Keratinocyte (primary cell): ENCODE data around the gene ARSI. TPM values are rescaled to one million over a fixed set of nuclear protein-coding genes. Genes with fewer than 3 reads are reported as not detected.

ENCODE experiments used
- DNase-seq: peaks from one replicate; pipeline ENCODE4 v3.0.0-alpha.2; 2011; ENCODE audit warnings: low read depth, missing footprints, low spot score
- FAIRE-seq: peaks from 2 replicates; lab custom pipeline; 2011; peaks lifted over from hg19 to GRCh38; lab: Jason Lieb, UNC
- H2AFZ ChIP-seq: 2 replicates; pipeline ENCODE4 v1.6.0; 2012; ENCODE audit warnings: low read length, control low read depth, inconsistent platforms; ENCODE audit not compliant: control insufficient read depth
- H3K27ac ChIP-seq: 2 replicates; pipeline ENCODE4 v1.5.1; 2011; ENCODE audit warnings: low read length; ENCODE audit not compliant: control insufficient read depth, insufficient read depth
- H3K27me3 ChIP-seq: 3 replicates; pipeline ENCODE4 v1.6.0; 2011; ENCODE audit warnings: low read length; ENCODE audit not compliant: control insufficient read depth, insufficient read depth; ENCODE audit errors: extremely low read depth
- H3K36me3 ChIP-seq, 2 experiments: 2 replicates in 1 of 2; 3 replicates in 1 of 2; pipeline ENCODE4 v1.5.1; 2011; ENCODE audit warnings: low read length in 2 of 2, mild to moderate bottlenecking in 1 of 2; ENCODE audit not compliant: control insufficient read depth in 2 of 2, insufficient read depth in 2 of 2; ENCODE audit errors: extremely low read depth in 1 of 2
- H3K4me1 ChIP-seq: 3 replicates; pipeline ENCODE4 v1.5.1; 2011; ENCODE audit warnings: low read length; ENCODE audit not compliant: control insufficient read depth, insufficient read depth; ENCODE audit errors: extremely low read depth
- H3K4me2 ChIP-seq: 3 replicates; pipeline ENCODE4 v1.6.0; 2011; ENCODE audit warnings: low read depth, low read length; ENCODE audit not compliant: control insufficient read depth, insufficient read depth; ENCODE audit errors: extremely low read depth
- H3K4me3 ChIP-seq, 3 experiments: fragments of 200-600 bp in 1 of 3; sonication (generic) in 1 of 3; 2 replicates in 2 of 3; 3 replicates in 1 of 3; pipeline ENCODE4 v1.5.1; 2011 to 2016; ENCODE audit warnings: low read length in 3 of 3, mild to moderate bottlenecking in 3 of 3, control low read depth in 2 of 3, inconsistent platforms in 1 of 3, low read depth in 1 of 3, mixed read lengths in 1 of 3, mixed run types in 1 of 3, moderate library complexity in 1 of 3; ENCODE audit not compliant: control insufficient read depth in 2 of 3, insufficient read depth in 2 of 3; ENCODE audit errors: extremely low read depth in 1 of 3
- H3K79me2 ChIP-seq: 2 replicates; pipeline ENCODE4 v1.6.0; 2012; ENCODE audit warnings: low read length; ENCODE audit not compliant: control insufficient read depth, insufficient read depth
- H3K9ac ChIP-seq: 3 replicates; pipeline ENCODE4 v1.6.0; 2011; ENCODE audit warnings: low read length; ENCODE audit not compliant: control insufficient read depth, insufficient read depth; ENCODE audit errors: extremely low read depth
- H3K9me1 ChIP-seq: 3 replicates; pipeline ENCODE4 v1.6.0; 2011; ENCODE audit warnings: low read length; ENCODE audit not compliant: control insufficient read depth, insufficient read depth; ENCODE audit errors: extremely low read depth
- H3K9me3 ChIP-seq: 2 replicates; pipeline ENCODE4 v1.5.1; 2012; ENCODE audit warnings: low read depth, low read length; ENCODE audit not compliant: control insufficient read depth
- H4K20me1 ChIP-seq: 3 replicates; pipeline ENCODE4 v1.6.0; 2011; ENCODE audit warnings: low read length; ENCODE audit not compliant: control insufficient read depth, insufficient read depth; ENCODE audit errors: extremely low read depth
- EZH2 ChIP-seq: IDR thresholded peaks from one replicate; pipeline ENCODE4 v1.6.1; 2012; ENCODE audit warnings: inconsistent platforms, mild to moderate bottlenecking, low read length, moderate library complexity
- dilution Hi-C: fragments of 300-500 bp; cut with MboI; formaldehyde crosslinking; loops from one replicate; pipeline ENCODE4 v1.7.0; 2020; ENCODE audit warnings: low sequenced_read_pairs; ENCODE audit not compliant: extremely low pct_ligation_motif_present
- polyA plus RNA-seq, 5 experiments: library from polyadenylated mRNA; depleted of rRNA in 3 of 5; stranded (reverse) in 3 of 5; stranded (forward) in 1 of 5; unstranded in 1 of 5; fragments of >200 nt; gene quantifications; 1 replicate in 1 of 5; 2 replicates in 3 of 5; 3 replicates in 1 of 5; pipeline versions ENCODE4 v1.2.1 to v1.2.3, GENCODE V29; 2011 to 2012; ENCODE audit warnings: missing spikeins in 2 of 5, low read depth in 1 of 5, low replicate concordance in 1 of 5
- TF ChIP-seq, protein P1 (sequence below), 3 experiments: IDR thresholded peaks in 1 of 3; conservative IDR thresholded peaks in 1 of 3; optimal IDR thresholded peaks in 1 of 3; 2 replicates in 2 of 3; 3 replicates in 1 of 3; pipeline versions ENCODE3 to v1.5.1; 2011; ENCODE audit warnings: low read length in 3 of 3, mild to moderate bottlenecking in 3 of 3, moderate library complexity in 2 of 3, control low read depth in 1 of 3, inconsistent platforms in 1 of 3; ENCODE audit not compliant: insufficient read depth in 2 of 3; ENCODE audit errors: extremely low read depth in 1 of 3

Gene ARSI
- polyA plus RNA-seq, 1 donor (not counting 4 experiments of a cell fraction or from before 2014, with no cell fraction given), result 1.7 TPM

GRCh38 chr5:150293091-150293941, 9.4 kb downstream of the ARSI start:
- Histone ChIP-seq H3K4me3 (no peak overlapping the region), H4K20me1 (no peaks in the 10 kb centered on the region), H3K36me3 (no peaks in the 10 kb centered on the region), H3K4me1 (peaks cover 39% of the 10 kb centered on the region), H3K4me2 (no peak overlapping the region), H3K9me3 (no peaks in the 10 kb centered on the region), H2AFZ (no peak overlapping the region), H3K27ac (no peak overlapping the region), H3K9me1 (peaks cover 6% of the 10 kb centered on the region), H3K27me3 (peaks cover 5% of the 10 kb centered on the region), H3K79me2 (no peaks in the 10 kb centered on the region), H3K9ac (no peak overlapping the region)
- peak; percentile 44 for FAIRE-seq
- dilution Hi-C loops, result no loop called here
- TF ChIP-seq, protein P1, sequence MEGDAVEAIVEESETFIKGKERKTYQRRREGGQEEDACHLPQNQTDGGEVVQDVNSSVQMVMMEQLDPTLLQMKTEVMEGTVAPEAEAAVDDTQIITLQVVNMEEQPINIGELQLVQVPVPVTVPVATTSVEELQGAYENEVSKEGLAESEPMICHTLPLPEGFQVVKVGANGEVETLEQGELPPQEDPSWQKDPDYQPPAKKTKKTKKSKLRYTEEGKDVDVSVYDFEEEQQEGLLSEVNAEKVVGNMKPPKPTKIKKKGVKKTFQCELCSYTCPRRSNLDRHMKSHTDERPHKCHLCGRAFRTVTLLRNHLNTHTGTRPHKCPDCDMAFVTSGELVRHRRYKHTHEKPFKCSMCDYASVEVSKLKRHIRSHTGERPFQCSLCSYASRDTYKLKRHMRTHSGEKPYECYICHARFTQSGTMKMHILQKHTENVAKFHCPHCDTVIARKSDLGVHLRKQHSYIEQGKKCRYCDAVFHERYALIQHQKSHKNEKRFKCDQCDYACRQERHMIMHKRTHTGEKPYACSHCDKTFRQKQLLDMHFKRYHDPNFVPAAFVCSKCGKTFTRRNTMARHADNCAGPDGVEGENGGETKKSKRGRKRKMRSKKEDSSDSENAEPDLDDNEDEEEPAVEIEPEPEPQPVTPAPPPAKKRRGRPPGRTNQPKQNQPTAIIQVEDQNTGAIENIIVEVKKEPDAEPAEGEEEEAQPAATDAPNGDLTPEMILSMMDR (optimal IDR thresholded peaks at IDR 0.05 in 1 of 3, IDR thresholded peaks at IDR 0.05 in 1 of 3, conservative IDR thresholded peaks at IDR 0.05 in 1 of 3; ENCODE audit: extremely low read depth in 1 of 3, insufficient read depth in 2 of 3, low read length in 3 of 3), result no peak
- no peak for TF ChIP-seq EZH2
- no peak for DNase-seq

DNA sequence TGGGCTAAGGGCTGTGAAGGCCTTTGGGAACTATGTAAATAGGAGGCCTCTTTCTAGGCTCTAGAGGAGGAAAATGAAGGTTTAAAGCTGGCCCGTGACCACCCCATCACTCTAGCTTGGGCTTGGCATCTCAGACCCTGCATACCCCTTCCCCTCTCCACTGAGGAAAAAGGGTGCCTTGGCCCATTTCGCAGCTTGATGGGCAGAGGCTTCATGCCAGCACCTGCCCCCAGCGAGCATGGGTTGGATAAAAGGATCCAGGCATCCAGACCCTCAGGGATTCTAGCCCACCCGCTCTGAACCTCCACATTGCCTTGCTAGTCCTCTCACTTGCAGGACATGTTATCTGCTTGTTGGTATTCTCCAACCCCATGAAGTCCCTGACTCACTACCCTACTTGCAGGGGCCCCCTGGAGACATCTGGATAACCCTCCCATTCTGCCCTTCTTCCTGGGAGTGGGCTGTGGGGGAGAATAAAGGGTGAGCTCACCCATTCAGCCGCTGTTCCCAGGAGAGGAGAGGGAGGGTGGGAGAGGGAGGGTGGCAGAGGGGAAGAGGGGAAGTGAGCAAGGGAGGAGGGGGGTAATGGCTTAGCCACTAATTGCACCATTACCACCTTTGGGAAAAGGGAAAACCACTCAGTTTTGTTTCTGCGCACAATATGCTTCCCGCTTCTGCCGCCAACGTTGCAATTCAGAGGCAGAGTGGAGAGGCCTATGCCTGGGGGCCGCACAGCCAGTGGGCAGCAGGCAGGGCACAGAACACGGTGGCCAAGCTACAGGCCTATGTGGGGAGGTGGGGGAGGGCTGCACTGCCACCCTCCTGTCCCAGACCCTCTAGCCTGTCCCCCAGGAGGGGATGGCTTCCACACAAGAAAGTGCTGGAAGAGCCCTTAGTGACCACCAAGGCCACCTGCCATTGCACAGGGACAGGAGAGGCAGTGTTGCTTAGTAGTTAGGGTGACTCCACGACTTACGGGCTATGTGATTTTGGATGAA, 11.0 kb downstream of the ARSI start:
- Histone ChIP-seq H3K9me3 (no peaks in the 10 kb centered on the region), H3K27me3 (peaks cover 5% of the 10 kb centered on the region), H2AFZ (no peak overlapping the region), H3K9ac (no peak overlapping the region), H3K4me2 (no peak overlapping the region), H4K20me1 (no peaks in the 10 kb centered on the region), H3K4me3 (no peak overlapping the region), H3K4me1 (peaks cover 32% of the 10 kb centered on the region), H3K36me3 (no peaks in the 10 kb centered on the region), H3K79me2 (no peaks in the 10 kb centered on the region), H3K9me1 (peaks cover 6% of the 10 kb centered on the region), H3K27ac (no peak overlapping the region)
- FAIRE-seq (no peak), DNase-seq (no peak)
- TF ChIP-seq, protein P1 (optimal IDR thresholded peaks at IDR 0.05 in 1 of 3, IDR thresholded peaks at IDR 0.05 in 1 of 3, conservative IDR thresholded peaks at IDR 0.05 in 1 of 3; ENCODE audit: extremely low read depth in 1 of 3, insufficient read depth in 2 of 3, low read length in 3 of 3), result no peak
- TF ChIP-seq EZH2, result no peak
- dilution Hi-C loops, result no loop called here
